GM18498 (cell line): Measurements from ENCODE around the gene P4HB.
"Not testable (repeated sequence)": the region's sequence is repeated elsewhere in the genome, so short reads cannot be mapped to it uniquely, and the experiment has no call there.

Experiments used
- ATAC-seq: cut with Tn5 transposase; IDR thresholded peaks from one replicate; pipeline ENCODE4 v1.9.1; 2021; ENCODE audit warnings: mild to moderate bottlenecking, moderate library complexity; ENCODE audit not compliant: unreplicated experiment

The P4HB gene

DNA sequence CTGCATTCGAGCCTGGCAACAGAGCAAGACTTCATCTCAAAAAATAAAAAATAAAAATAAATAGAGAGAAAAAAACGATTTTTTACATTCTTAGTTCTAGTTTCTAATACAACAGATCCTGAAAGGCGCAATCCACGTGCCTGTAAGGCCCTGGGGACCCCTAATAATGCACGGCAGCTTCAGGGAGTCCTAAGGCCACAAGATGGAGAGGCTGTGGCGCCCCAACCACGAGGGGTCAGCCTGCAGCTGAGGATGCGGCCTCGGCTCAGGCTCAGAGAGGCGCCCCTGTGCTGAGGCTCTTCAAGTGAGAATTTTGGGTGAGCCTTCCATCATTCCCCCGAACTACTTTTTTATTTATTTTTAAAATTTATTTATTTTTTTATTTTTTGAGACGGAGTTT, 10.9 kb downstream of the P4HB start:
- ATAC-seq = no peak

DNA sequence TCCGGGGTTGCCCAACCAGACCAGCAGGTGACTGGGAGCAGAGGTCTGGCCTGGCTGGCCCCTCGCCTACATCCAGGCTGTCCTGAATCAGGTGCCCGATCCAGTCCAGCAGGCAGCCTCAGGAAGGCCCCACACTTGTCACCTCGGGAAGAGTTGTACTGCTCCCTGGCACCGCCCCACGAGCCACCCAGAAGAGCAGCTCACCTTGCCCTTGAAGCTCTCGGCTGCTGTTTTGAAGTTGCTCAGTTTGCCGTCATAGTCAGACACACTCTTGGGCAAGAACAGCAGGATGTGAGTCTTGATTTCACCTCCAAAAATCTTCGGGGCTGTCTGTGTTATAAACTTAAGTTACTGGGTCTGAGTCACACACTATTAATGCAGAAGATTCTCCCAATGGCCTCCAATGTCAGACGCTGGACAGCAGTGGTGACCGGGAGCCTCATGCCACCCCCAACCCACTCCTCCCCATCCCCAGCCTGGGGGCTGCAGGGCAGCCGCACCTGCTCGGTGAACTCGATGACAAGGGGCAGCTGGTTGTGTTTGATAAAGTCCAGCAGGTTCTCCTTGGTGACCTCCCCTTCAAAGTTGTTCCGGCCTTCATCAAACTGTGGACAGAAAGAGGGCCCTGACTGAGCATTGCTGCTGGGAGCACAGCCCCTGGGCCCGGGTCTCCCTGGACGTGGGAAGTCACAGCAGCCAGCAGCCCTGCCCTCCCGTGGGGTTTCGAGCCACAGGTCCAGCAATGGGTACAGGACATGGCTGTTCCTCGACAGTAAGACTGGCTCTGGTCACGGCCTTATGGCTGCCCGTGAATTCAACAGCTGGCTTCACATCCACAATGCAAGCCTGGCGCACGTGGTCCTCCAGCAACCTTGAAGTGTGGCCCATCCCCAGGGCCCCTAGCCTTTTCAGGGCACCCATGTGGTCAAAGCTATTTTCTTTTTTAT, 13.3 kb downstream of the P4HB start:
- ATAC-seq = no peak

DNA sequence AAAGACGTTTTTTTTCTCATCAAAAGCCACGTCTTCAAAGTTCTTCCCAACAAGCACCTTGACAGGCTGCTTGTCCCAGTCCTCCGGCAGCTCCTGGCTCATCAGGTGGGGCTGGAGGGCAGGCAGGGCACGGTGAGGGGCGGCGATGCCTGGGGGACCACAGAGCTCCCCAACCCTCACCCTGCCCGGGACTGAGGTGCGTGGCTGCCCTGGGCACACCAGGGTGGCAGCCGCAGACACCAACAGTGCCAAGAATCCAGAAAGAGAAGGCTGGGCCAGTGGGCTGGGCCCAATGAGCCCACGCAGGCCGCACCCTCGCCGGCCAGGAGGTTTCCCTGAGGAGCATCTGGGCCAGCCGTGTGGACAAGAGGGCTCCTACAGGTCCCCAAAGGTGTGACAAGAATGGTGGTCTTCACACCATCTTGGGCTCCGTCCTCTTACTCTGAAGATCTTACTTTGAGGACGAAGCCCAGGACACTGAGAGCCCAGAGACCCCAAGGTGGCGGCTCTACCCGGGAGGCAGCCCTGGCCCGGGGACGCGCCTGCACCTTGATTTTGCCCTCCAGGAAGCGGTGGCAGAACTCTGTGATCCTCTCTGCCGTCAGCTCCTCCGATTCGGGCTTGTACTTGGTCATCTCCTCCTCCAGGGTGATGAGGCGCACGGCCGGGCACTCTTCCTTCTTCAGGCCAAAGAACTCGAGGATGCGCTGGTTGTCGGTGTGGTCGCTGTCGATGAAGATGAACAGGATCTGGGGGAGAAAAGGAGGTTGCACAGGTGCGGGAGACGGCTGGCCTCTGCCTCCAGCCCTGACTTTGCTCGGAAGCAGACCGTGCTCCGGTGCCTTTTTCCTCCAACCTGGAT, 14.2 kb downstream of the P4HB start:
- no peak for ATAC-seq

DNA sequence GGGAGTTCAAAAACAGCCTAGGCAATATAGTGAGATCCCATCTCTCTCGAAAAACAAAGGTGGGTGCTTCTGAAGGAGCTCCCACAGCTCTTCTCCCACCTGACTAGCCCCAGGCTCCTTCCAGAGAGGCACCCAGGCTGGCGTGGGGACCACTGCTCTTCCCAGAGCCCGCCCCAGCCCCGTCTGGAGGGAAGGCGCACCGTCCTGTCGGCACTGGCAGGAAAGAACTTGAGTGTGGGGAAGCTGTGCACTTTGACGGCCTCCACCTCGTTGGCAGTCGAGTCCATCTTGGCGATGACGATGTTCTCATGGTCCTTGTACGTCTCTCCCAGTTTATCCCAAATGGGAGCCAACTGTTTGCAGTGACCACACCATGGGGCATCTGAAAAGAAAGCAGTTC, 15.0 kb downstream of the P4HB start:
- ATAC-seq = no peak

DNA sequence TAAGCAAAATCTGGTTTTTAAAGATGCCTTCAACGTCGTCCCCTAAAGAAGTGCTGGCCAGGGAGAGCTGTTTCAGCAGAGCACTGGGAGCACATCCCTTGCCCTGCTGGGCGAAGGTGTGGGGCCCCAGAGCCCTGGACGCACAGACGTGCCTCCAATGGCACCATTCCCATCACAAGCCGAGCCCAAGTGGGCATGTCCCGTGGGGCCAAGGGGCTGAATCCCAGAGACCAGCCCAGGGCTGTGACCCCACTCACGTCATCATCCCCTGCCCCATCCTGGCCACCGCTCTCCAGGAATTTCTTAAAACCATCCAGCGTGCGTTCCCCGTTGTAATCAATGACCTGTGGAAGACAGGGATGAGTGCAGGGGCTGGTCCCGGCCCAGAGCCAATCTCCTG, 15.4 kb downstream of the P4HB start:
- no peak for ATAC-seq

DNA sequence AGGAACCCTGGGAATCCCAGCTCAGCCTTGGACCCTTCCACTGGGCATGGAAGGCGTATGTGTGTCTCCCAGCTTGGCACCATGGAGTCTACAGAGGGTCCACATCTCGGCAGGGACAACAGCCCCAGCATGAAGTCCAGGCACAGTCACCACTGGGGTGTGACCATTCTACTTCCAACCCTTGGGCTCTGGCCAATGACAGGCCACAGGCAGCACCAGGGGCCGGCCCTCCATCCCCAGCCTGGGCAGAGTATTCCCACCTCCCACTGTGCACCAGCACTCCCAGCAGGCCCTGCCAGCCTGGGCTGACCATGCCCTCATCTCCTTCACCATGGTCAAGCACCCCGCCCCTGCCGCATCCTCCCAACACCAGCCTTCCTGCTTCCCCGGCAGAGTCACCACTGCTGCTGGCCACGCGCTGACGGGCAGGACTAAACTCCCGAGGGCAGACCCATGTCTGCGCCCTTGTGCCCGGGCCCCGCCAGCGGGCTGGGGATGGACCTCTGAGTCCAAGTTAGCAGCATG, 15.9 kb downstream of the P4HB start:
- ATAC-seq = no peak

DNA sequence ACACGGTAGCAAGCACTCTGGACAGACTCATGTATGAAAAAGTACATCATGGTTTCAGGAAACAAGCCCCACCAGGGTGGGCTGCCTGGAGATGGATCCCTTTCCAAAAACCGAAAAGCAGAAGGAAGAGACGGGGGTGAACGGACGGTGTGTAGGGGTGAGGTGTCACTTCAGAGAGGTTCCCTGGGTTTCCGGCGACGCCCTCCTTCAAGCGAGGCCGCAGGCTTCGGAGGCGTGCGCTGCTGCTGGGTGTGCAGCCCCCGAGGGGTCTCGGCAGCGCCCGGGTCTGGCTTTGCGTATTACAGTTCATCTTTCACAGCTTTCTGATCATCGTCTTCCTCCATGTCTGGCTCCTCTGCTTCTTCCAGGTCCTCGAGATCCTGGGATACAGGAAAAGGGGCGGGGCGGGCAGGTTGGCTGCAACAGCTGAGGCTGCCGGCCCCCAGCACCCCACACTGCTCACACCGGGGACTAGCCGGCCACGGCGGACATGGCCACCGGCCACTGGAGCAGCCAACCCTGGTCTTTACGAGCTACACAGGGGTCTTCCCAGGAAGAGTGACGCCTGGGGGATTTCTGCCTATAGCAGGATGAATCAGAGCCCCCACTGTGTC, 16.5 kb downstream of the P4HB start:
- ATAC-seq = no peak

DNA sequence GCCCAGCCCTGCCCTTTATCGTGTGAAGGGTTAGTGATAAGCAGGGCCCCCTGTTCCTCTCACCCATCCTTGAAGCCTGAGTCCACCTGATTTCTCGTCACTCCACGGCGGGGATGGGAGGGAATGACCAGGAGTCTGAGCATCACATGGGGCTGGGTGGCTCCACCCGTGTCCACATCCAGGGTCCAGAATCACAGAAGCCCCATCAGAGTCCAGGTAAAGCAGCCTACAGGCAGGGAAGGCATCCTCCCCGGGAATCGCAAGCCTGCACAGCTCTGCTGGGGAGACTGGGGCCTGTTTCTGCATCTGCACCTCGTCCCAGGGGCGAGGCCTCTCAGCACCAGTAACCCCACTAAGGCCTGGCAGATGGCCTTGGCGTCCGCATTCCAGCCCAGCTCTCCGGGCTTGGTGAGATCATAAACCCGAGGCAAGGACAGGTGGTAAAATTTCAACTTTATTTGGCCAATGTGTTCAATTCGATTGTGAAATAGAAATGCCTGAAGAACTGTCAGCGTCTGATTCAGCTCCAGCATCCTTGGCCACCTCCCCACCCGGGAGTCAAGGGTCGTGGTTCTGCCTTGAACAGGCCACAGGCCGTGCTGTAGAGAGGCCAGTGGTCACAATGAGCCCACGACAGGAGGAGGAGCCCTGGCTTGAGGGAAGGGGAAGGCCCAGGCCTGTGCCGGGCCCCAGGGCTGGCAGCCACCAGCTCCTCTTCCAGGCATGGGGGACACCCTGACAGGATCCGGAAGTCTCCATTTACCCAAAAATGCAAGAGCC, 17.4 kb downstream of the P4HB start:
- ATAC-seq = no peak

DNA sequence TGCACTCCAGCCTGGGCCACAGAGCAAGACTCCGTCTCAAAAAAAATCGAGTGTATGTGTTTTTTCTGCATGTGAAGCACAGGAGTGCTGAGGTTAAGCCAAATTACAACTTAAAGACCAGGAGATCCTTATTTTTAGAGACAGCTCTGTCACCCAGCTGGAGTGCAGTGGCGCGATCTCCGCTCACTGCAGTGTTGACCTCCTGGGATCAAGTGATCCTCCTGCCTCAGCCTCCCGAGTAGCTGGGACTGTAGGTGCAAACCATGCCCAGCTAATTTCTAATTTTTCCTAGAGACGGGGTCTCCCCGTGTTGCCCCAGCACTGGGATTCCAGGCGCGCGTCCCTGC, 18.0 kb downstream of the P4HB start:
- ATAC-seq = no peak

DNA sequence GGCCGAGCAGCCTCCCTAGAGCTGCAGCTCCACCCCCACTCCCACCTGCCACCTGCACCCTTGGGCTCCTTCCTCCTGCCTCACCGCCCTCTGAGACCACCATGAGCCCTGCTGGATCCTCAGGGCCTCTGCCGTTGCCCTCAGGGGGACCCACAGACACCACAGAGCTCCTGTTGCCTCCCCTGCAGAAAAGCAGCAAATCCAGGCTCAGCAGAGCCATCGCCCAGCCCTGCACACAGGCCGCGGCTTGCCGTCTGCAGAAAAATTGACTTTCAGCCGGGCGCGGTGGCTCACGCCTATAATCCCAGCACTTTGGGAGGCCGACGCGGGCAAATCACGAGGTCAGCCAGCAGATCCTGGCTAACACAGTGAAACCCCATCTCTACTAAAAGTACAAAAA, 18.5 kb downstream of the P4HB start:
- ATAC-seq = no peak

DNA sequence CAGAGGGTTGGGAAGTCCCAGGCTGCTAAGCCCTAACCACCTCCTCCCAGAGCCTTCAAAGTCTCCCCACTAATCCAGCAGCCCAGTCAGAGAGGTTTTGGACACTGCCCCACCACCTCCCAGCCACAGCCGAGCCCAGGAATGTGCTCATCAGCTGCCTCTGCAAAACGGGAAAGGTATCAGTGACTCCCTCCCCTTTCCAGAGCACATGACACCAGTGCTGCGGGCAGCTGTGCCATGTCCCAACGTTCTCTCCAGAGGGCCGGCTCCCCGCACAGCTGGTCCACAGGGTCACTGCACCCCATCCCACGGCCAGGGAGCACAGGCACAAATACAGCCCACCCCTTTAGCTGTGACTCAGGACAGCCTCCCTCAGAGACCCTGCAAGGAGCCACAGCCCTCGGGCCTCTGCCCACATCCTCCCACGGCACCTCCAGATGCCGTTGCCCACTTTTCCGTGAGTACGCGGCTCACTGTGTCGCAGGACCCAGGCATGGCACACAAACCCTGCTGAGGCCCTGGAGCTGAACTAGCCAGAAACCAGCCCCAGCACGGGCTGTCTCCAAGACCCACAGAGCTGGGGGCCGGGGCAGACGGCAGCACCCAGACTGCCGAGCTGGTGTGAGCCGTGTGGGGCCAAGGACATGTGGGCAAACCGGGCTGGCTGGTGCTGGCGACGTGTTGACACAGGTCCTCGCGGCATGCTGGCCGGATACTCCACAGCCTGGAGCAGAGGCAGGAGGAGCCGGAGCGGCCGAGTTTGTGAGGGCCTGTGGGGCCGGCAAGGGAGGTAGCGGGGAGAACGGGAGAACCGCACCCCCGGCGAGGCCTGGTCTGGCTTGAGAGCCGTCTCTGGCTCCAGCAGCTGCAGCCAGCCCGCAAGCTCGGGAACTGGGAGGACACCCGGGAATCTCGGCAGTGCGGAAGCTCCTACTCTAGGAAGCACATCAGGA, 19.2 kb downstream of the P4HB start:
- ATAC-seq = no peak

DNA sequence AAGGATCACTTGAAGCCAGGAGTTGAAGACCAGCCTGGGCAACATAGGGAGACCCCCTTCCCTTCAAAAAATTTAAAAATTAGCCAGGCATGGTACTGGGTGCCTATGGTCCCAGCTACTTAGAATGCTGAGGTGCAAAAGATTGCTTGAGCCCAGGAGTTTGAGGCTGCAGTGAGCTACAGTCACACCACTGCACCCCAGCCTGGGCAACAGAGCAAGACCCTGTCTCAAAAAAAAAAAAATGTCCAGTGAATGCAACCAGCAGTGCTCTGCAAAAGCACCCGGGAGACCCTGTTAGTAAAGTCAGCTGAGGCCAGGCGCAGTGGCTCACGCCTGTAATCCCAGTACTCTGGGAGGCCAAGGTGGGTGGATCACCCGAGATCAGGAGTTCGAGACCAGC, 20.3 kb downstream of the P4HB start:
- not testable (repeated sequence) for ATAC-seq

DNA sequence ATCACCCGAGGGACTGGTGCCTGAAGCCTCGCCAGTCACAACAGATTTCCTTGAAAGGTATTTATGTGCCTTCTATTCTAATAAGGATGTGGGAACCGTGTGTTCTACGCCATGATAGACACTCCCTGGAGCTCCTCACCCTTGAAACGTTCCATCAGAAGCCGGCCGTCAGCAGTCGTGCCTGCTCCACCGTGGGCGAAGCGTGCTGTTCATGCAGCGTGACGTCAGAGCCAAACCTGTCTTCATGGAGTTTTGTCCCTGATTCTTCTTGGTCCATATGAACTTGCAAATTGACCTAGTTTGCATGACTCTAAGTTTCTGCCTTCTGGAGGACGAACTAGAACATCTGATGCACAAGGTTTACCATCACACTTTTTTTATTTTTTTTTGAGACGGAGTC, 21.0 kb downstream of the P4HB start:
- ATAC-seq = no peak

DNA sequence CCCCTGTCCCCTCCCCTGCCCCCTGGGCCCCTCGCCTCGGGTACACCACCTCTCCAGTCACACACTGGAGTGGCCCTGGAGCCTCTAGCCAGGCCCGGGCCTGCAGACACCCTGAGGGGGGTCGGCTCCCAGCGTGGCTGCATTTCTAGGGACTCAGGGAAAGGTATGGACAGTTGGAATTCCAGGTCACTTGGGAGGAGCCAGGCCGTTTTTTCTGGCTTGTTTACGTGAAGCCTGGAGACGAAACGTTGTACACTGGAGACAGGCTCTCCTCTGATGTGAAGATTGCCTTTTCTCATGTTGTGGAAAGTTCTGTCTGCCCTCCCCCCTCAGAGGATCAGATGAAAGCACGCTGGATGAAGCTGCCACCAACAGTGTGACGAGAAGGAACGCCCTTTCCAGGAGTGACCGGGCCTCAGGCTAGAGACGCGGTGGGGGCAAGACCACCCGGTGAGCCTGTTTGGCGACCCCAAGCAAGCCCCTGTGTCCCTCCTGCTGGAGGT, 21.5 kb downstream of the P4HB start:
- ATAC-seq = no peak

DNA sequence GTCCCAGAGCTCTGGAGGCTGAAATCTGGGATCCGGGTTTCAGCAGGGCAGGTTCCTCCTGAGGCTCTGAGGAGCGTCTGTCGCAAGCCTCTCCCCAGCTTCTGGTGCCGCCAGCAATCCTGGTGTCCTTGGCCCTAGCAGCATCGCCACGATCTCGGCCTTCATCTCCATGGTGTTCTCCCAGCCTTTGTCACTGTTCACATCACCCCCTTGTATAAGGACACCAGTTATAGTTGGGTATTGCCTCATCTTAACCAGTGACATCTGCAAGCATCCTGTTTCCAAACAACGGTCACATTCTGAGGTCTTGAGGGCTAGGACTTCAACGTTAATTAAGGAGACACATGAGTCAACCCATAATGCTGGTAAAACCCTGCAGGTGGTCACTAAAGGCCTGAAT, 22.7 kb downstream of the P4HB start:
- no peak for ATAC-seq

DNA sequence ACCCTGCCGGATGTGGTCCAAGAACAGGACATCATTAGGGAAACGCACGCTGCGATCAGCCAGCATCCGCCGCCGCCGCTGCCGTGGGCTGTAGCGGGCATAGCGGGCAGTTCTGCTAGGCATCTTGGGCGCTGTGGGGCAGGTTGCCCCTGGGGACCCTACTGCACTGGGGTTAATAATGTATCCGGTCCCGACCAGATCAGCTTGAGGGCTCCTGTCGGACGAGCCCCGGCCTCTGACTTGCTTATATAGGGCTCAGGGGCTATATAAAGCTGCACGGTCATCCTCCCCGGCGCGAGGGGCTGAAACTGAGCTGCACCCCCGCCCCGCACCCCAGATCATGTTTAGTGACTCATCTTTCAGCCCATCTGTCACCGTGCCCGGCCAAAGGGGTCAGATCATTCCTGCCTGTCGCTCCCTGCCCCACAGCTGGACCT, 25.5 kb downstream of the P4HB start, which contains the start of gene PPP1R27:
Gene PPP1R27, minus strand, starts transcription at position 220 of the 437 bp plus-strand sequence. Its CDS starts 97 bp downstream, at position 123.
- no peak for ATAC-seq

DNA sequence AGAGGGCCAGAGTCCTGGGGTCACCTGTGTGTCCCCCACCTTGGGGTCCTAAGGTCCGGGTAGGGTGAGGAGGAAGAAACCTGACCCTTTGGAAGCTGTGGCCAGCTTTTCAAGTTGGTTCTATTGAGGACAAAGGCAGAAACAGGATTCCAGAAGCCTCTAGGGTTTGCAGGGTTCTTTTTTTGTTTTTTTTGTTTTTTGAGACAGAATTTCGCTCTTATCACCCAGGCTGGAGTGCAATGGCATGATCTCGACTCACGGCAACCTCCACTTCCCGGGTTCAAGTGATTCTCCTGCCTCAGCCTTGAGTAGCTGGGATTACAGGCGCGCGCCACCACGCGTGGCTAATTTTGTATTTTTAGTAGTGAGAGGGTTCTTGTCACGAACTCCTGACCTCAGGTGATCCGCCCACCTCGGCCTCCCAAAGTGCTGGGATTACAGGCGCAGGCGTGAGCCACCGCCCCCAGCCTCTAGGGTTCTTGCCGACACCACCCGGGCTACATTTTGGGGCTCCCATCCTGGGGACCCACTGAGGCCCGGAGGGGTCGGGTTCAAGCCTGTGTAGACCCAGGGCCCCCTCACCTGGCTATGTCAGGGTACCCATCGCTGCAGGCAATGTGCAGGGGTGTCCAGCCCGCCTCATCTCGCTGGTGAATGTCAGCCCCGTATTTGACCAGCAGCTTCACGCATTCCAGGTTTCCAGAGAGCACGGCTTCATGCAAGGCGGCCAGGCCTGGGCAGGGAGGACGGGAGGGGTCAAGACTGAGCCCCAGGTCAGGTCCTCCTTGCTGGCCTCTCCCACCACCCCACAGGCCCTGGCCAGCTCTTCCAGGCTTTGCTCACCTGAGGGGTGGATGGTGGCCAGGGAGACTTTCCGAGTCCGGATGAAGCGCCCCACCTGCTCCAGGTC, 26.2 kb downstream of the P4HB start:
- ATAC-seq = no peak
